ENCODE data around the gene GBE1. TPM values are rescaled to one million over a fixed set of nuclear protein-coding genes. Genes with fewer than 3 reads are reported as not detected.

The GBE1 gene
- total and polyA plus RNA-seq, 7 donors, result 10.2 to 24.6 (median 12.1) TPM

GRCh38 chr3:81643721-81644120 lies 117.7 kb downstream of the GBE1 start:
- DNase-seq, result no peak
- Histone ChIP-seq H3K4me1 (no peaks in the 10 kb centered on the region), H3K27me3 (no peaks in the 10 kb centered on the region), H3K9me3 (no peaks in the 10 kb centered on the region), H3K27ac (no peak overlapping the region), H3K36me3 (peaks cover 0 to 5% (median 0%) of the 10 kb centered on the region in 4 donors), H3K4me3 (no peak overlapping the region)
- intact Hi-C loops (cut with DNase I), result no loop called here
- 59 to 78% methylated on average over 2 of the region's 2 CpGs for WGBS, 2 donors
- TF ChIP-seq EP300 (IDR thresholded peaks at IDR 0.05) (no peak), POLR2A (IDR thresholded peaks at IDR 0.05) (no peak), POLR2AphosphoS5 (IDR thresholded peaks at IDR 0.05) (no peak)
- TF ChIP-seq, protein P1, sequence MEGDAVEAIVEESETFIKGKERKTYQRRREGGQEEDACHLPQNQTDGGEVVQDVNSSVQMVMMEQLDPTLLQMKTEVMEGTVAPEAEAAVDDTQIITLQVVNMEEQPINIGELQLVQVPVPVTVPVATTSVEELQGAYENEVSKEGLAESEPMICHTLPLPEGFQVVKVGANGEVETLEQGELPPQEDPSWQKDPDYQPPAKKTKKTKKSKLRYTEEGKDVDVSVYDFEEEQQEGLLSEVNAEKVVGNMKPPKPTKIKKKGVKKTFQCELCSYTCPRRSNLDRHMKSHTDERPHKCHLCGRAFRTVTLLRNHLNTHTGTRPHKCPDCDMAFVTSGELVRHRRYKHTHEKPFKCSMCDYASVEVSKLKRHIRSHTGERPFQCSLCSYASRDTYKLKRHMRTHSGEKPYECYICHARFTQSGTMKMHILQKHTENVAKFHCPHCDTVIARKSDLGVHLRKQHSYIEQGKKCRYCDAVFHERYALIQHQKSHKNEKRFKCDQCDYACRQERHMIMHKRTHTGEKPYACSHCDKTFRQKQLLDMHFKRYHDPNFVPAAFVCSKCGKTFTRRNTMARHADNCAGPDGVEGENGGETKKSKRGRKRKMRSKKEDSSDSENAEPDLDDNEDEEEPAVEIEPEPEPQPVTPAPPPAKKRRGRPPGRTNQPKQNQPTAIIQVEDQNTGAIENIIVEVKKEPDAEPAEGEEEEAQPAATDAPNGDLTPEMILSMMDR (IDR thresholded peaks at IDR 0.05), result peak in 1 of 4 experiments; percentile 23

- H3K9me3 ChIP-seq, result no peaks in the 10 kb centered on the region
- TF ChIP-seq EP300 (IDR thresholded peaks at IDR 0.05), result no peak
- TF ChIP-seq, protein P1 (IDR thresholded peaks at IDR 0.05), result no peak
- no peak for TF ChIP-seq POLR2A (IDR thresholded peaks at IDR 0.05)
- no peak for TF ChIP-seq POLR2AphosphoS5 (IDR thresholded peaks at IDR 0.05)
- no peaks in the 10 kb centered on the region for H3K36me3 ChIP-seq
- H3K27ac ChIP-seq, result no peak overlapping the region
- DNase-seq, result no peak
- intact Hi-C loops (cut with DNase I), result no loop called here
- H3K4me1 ChIP-seq, result no peaks in the 10 kb centered on the region
- H3K27me3 ChIP-seq, result no peaks in the 10 kb centered on the region
- H3K4me3 ChIP-seq, result no peak overlapping the region
Measured at GRCh38 chr3:81638480-81638879, 123.0 kb downstream of the GBE1 start.

DNA sequence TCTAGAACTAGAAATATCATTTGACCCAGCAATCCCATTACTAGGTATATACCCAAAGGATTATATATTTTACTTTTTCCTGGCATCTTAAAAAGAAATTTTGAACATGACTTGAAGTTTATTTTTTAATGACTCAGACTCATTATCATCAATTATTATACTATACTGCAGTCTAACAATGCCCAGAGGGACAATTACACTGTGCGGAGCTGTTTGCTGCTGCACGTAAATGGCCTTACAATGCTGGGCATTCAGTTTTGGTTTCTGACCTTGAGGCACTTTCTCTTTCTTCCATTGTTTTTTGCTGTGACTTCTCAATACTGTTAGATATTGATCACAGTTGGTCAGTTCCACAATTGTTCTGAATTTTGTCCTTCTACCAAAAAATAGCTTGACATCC lies 128.8 kb downstream of the GBE1 start:
- Histone ChIP-seq H3K4me1 (no peaks in the 10 kb centered on the region), H3K27me3 (no peaks in the 10 kb centered on the region), H3K9me3 (no peaks in the 10 kb centered on the region), H3K27ac (no peak overlapping the region), H3K4me3 (no peak overlapping the region), H3K36me3 (peaks cover 0 to 14% (median 0%) of the 10 kb centered on the region in 4 donors)
- DNase-seq, result no peak
- intact Hi-C loops (cut with DNase I), result no loop called here
- TF ChIP-seq EP300 (IDR thresholded peaks at IDR 0.05) (no peak), POLR2AphosphoS5 (IDR thresholded peaks at IDR 0.05) (no peak), POLR2A (IDR thresholded peaks at IDR 0.05) (no peak)
- TF ChIP-seq, protein P1 (IDR thresholded peaks at IDR 0.05), result no peak
- WGBS, 2 donors, result 89 to 92% methylated on average over 2 of the region's 2 CpGs

- WGBS, 2 donors, result 81 to 87% methylated on average over 2 of the region's 2 CpGs
- H3K9me3 ChIP-seq, result no peaks in the 10 kb centered on the region
- no peak for DNase-seq
- H3K36me3 ChIP-seq, result peaks cover 0 to 4% (median 0%) of the 10 kb centered on the region in 4 donors
- H3K4me3 ChIP-seq, result no peak overlapping the region
- H3K27me3 ChIP-seq, result no peaks in the 10 kb centered on the region
- no peaks in the 10 kb centered on the region for H3K4me1 ChIP-seq
- H3K27ac ChIP-seq, result no peak overlapping the region
- TF ChIP-seq EP300 (IDR thresholded peaks at IDR 0.05) (no peak), POLR2AphosphoS5 (IDR thresholded peaks at IDR 0.05) (no peak), POLR2A (IDR thresholded peaks at IDR 0.05) (no peak)
- TF ChIP-seq, protein P1 (IDR thresholded peaks at IDR 0.05), result no peak
- intact Hi-C loops (cut with DNase I), result no loop called here
Measured at GRCh38 chr3:81624756-81625155, 136.7 kb downstream of the GBE1 start.

DNA sequence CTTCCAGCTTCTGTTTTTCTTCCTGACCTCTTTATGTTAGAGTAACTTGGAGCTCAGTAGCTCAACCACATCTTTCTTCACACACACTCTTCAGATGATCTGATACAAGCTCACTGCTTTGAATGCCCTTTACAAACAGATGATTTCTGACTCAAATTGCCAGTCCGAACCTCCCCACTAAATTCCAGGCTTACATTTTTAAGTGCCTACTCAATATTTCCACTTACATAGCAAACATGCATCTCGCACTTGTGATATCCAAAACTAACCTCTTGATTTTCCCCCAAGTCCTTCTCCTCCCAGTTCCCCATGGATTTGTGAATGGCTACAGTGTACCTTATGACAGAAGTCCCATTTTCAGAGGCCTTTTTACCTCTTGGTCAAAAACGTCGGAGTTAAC lies 139.1 kb downstream of the GBE1 start:
- no peak overlapping the region for H3K4me3 ChIP-seq
- no peak for DNase-seq
- H3K9me3 ChIP-seq, result no peaks in the 10 kb centered on the region
- TF ChIP-seq EP300 (IDR thresholded peaks at IDR 0.05) (no peak), POLR2AphosphoS5 (IDR thresholded peaks at IDR 0.05) (no peak), POLR2A (IDR thresholded peaks at IDR 0.05) (no peak)
- TF ChIP-seq, protein P1 (IDR thresholded peaks at IDR 0.05), result no peak
- WGBS, 2 donors, result 92 to 93% methylated on average over 4 of the region's 4 CpGs
- H3K4me1 ChIP-seq, result no peaks in the 10 kb centered on the region
- H3K27ac ChIP-seq, result no peak overlapping the region
- no peaks in the 10 kb centered on the region for H3K36me3 ChIP-seq
- intact Hi-C loops (cut with DNase I), result no loop called here
- no peaks in the 10 kb centered on the region for H3K27me3 ChIP-seq

Data from sigmoid colon (tissue), 7 donors.